RWPE2 (cell line): ENCODE data around the gene KATNAL2.

Source experiments
- ATAC-seq: fragments of 200-7000 bp; cut with Tn5 transposase; 3 replicates; pipeline ENCODE4 v1.9.1; 2021; ENCODE audit warnings: low read depth
- DNase-seq: peaks from one replicate; pipeline ENCODE4 v3.0.0-alpha.2; 2020; ENCODE audit warnings: low spot score
- H3K27ac ChIP-seq: fragments of 450-650 bp; 2 replicates; pipeline ENCODE4 v1.5.1; 2017; ENCODE audit warnings: mild to moderate bottlenecking; ENCODE audit not compliant: poor library complexity, severe bottlenecking
- H3K27me3 ChIP-seq: fragments of 250-450 bp; sonication (Bioruptor Pico); 2 replicates; pipeline ENCODE4 v1.5.1; 2021; ENCODE audit warnings: mild to moderate bottlenecking, moderate library complexity; ENCODE audit not compliant: insufficient read depth, poor library complexity, severe bottlenecking
- H3K36me3 ChIP-seq: fragments of 250-450 bp; sonication (Bioruptor Pico); 2 replicates; pipeline ENCODE4 v1.5.1; 2020; ENCODE audit warnings: low read depth, mild to moderate bottlenecking, moderate library complexity
- H3K4me1 ChIP-seq: fragments of 250-450 bp; sonication (Bioruptor Pico); 2 replicates; pipeline ENCODE4 v1.5.1; 2021; ENCODE audit warnings: mild to moderate bottlenecking, moderate library complexity; ENCODE audit not compliant: insufficient read depth, poor library complexity, severe bottlenecking
- H3K4me3 ChIP-seq: fragments of 250-450 bp; sonication (Bioruptor Pico); 2 replicates; pipeline ENCODE4 v1.5.1; 2021; ENCODE audit warnings: mild to moderate bottlenecking, moderate library complexity; ENCODE audit not compliant: severe bottlenecking
- H3K9me3 ChIP-seq: fragments of 250-450 bp; sonication (Bioruptor Pico); 2 replicates; pipeline ENCODE4 v1.5.1; 2021; ENCODE audit warnings: mild to moderate bottlenecking, moderate library complexity; ENCODE audit not compliant: severe bottlenecking
- CTCF ChIP-seq: fragments of 450-650 bp; IDR thresholded peaks from one replicate; pipeline ENCODE4 v1.5.1; 2017; ENCODE audit warnings: mild to moderate bottlenecking, moderate library complexity; ENCODE audit not compliant: poor library complexity, severe bottlenecking

Gene KATNAL2

GRCh38 chr18:47141289-47141688 is 223.9 kb downstream of the KATNAL2 start:
- no peaks in the 10 kb centered on the region for H3K4me1 ChIP-seq
- H3K4me3 ChIP-seq = no peak overlapping the region
- no peaks in the 10 kb centered on the region; the same call in 1 of the 2 replicates for H3K36me3 ChIP-seq
- no peaks in the 10 kb centered on the region for H3K9me3 ChIP-seq
- ATAC-seq = no peak
- no peaks in the 10 kb centered on the region for H3K27me3 ChIP-seq
- no peak for DNase-seq
- TF ChIP-seq CTCF = no peak
- no peak overlapping the region for H3K27ac ChIP-seq

- H3K9me3 ChIP-seq = no peaks in the 10 kb centered on the region
- H3K27me3 ChIP-seq = no peaks in the 10 kb centered on the region
- H3K4me1 ChIP-seq = no peaks in the 10 kb centered on the region
- no peak for TF ChIP-seq CTCF
- ATAC-seq = no peak
- H3K36me3 ChIP-seq = no peaks in the 10 kb centered on the region
- DNase-seq = no peak
- H3K4me3 ChIP-seq = no peak overlapping the region
- H3K27ac ChIP-seq = no peak overlapping the region
Measured at GRCh38 chr18:47143153-47143552, 225.8 kb downstream of the KATNAL2 start.

- no peak for TF ChIP-seq CTCF
- H3K9me3 ChIP-seq = no peaks in the 10 kb centered on the region
- H3K4me3 ChIP-seq = no peak overlapping the region
- no peak overlapping the region for H3K27ac ChIP-seq
- no peaks in the 10 kb centered on the region for H3K27me3 ChIP-seq
- H3K4me1 ChIP-seq = no peaks in the 10 kb centered on the region
- ATAC-seq (no peak), DNase-seq (no peak)
- no peaks in the 10 kb centered on the region for H3K36me3 ChIP-seq
Measured at GRCh38 chr18:47143899-47144485, 226.6 kb downstream of the KATNAL2 start.

GRCh38 chr18:47146206-47146605 is 228.8 kb downstream of the KATNAL2 start:
- DNase-seq (no peak), ATAC-seq (no peak)
- Histone ChIP-seq H3K27me3 (no peaks in the 10 kb centered on the region), H3K4me1 (peaks cover under 1% of the 10 kb centered on the region), H3K4me3 (no peak overlapping the region), H3K9me3 (no peaks in the 10 kb centered on the region), H3K27ac (no peak overlapping the region), H3K36me3 (no peaks in the 10 kb centered on the region)
- no peak for TF ChIP-seq CTCF

GRCh38 chr18:47149457-47150028 is 232.1 kb downstream of the KATNAL2 start:
- Histone ChIP-seq H3K9me3 (no peaks in the 10 kb centered on the region), H3K4me3 (peak overlapping the region; percentile 56), H3K27me3 (no peaks in the 10 kb centered on the region), H3K36me3 (no peaks in the 10 kb centered on the region; the same call in 1 of the 2 replicates), H3K27ac (peak overlapping the region; percentile 55), H3K4me1 (peaks cover 4% of the 10 kb centered on the region)
- ATAC-seq (peak; percentile 8; the same call in 2 of the 3 replicates), DNase-seq (no peak)
- TF ChIP-seq CTCF = no peak
